AG04449 (cell line): Measurements from ENCODE around the gene LCA5L.
A peak's percentile ranks its signal among the peaks of the same experiment; 100 is the strongest.

Experiments used
- CTCF ChIA-PET: fragments of 350-600 bp; formaldehyde crosslinking; extraction: SDS; loops from one replicate; lab custom pipeline; 2021; ENCODE audit warnings: antibody characterized with exemption; lab: Yijun Ruan, JAX
- POLR2A ChIA-PET: fragments of 400-600, 350-600 bp; formaldehyde crosslinking; extraction: SDS; loops from one replicate; lab custom pipeline; 2020; ENCODE audit warnings: antibody characterized with exemption, inconsistent platforms; lab: Yijun Ruan, JAX
- DNase-seq: peaks from one replicate; pipeline ENCODE4 v3.0.0-alpha.2; 2010; ENCODE audit warnings: low read depth, low spot score
- H3K4me3 ChIP-seq: 2 replicates; pipeline ENCODE4 v1.5.1; 2011; ENCODE audit warnings: low read depth, mild to moderate bottlenecking, control low read depth, low read length
- TF ChIP-seq, protein P1 (sequence below): IDR thresholded peaks from one replicate; pipeline ENCODE4 v1.5.1; 2011; ENCODE audit warnings: mild to moderate bottlenecking, moderate library complexity, low read length, control low read depth, inconsistent platforms; ENCODE audit not compliant: insufficient read depth; ENCODE audit errors: missing control alignments

The LCA5L gene

DNA sequence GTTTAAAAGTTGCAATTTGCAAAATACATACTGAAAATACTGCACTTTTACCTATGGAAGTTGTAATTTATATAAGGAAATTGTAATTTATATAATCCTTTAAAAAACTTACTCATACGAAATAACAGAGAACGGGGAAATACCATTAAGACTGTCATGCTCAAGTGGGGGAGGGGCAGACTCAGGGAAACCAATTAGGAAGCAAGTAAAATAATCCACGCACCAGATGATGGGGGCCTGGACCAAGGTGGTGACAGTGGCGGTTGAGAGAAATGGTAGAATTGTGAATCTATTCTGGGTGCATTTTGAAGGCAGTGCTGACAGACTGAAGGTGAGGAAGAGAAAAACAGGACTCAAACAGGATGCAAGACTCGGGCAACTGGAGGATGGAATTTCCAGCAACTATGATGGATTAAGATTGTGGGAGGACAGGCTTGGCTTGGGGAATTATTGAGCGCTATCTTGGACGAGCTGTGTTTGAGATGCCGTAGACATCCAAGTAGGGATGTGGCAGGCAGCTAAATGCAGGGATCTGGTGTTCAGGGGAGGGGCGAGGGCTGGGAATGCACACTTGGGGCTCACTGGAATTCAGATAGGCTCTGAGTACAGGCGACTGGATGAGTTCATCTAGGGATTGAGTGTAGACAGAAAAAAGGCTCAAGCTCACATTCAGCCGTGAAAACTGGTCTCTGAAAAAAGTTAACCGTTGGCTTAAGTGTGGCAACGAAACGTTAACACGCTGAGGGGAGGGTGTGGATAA lies 977 bp downstream of the LCA5L start:
- no peak for DNase-seq
- ChIA-PET CTCF (interaction anchor here (1.3 to 4.3 kb wide), 4 partner anchors 13 to 268 kb away, joined by 3 to 43 read pairs (median 4); no protein-coding TSS in a partner anchor), POLR2A (no interaction called here)
- H3K4me3 ChIP-seq: peak overlapping the region; percentile 95
- TF ChIP-seq, protein P1, sequence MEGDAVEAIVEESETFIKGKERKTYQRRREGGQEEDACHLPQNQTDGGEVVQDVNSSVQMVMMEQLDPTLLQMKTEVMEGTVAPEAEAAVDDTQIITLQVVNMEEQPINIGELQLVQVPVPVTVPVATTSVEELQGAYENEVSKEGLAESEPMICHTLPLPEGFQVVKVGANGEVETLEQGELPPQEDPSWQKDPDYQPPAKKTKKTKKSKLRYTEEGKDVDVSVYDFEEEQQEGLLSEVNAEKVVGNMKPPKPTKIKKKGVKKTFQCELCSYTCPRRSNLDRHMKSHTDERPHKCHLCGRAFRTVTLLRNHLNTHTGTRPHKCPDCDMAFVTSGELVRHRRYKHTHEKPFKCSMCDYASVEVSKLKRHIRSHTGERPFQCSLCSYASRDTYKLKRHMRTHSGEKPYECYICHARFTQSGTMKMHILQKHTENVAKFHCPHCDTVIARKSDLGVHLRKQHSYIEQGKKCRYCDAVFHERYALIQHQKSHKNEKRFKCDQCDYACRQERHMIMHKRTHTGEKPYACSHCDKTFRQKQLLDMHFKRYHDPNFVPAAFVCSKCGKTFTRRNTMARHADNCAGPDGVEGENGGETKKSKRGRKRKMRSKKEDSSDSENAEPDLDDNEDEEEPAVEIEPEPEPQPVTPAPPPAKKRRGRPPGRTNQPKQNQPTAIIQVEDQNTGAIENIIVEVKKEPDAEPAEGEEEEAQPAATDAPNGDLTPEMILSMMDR: no peak

DNA sequence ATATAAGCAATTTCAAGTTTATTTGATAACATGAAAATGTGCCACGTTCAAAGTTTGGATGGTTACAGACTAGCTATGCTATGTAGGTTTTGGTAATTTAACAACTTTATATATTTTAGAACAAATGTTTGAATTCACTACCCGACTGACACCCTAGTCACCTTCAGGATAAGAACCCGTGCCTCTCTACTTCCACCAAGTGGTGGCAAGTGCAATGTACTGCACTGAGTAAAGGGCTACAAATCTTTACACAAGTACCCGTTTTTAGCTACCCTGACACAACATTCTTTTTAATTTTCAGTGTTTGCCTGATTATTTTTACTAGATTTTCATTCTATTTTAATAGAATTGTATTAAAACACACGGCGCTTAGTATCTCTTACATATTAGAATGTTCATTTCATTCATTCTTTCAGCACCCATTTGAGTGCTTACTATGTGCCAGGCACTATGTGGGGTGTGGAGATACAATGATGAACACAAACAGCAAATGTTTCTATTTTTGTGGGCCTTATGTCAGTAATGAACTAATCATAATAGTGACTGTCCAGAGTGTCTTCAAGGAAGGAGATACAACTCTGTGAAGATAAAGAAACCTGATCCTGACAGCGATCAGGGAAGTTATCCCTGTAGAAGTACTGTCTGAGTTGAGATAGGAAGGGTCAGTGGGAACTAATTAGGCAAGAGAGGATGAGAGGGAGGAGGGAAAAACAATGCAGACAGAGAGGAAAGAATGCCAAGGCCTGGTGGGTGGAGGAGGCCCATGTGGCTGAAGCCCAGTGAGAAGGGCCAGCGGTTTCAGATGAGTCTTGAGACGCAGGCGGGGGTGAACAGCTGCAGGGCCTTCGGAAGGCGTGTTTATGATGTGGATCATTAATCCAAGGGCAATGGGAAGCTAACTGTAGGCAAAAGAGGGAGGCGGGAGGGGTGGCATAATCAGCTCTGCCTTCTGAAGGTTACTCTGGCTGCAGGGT lies 3.8 kb downstream of the LCA5L start:
- H3K4me3 ChIP-seq: no peak overlapping the region
- DNase-seq: peak; percentile 14
- ChIA-PET POLR2A (no interaction called here), CTCF (interaction anchor here (0.7 to 4.3 kb wide), 16 partner anchors 11 to 265 kb away, joined by 3 to 43 read pairs (median 4); partner anchors contain the start of gene PSMG1)
- TF ChIP-seq, protein P1: peak; percentile 73

DNA sequence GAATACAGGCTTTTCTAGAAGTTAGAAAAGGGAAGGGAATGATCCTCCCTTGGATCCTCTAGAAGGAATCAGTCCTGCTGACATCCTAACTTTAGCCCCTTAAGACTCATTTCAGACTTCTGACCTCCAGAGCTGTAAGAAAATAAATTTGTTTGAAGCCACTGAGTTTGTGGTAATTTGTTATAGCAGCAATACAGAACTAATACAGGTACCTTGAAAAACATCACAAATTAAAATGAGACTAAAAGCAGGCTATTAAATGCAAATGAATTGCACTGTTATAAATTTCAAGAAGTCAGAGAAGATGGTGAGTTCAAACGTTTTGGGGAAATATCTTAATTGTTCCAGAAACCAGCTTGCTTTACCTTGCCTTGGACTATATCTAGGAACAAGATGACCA lies 6.3 kb downstream of the LCA5L start:
- ChIA-PET CTCF (interaction anchor here (3.8 kb wide), 1 partner anchor 14 kb away, joined by 28 read pairs; no protein-coding TSS in a partner anchor), POLR2A (no interaction called here)
- H3K4me3 ChIP-seq: no peak overlapping the region
- TF ChIP-seq, protein P1: no peak
- DNase-seq: no peak

DNA sequence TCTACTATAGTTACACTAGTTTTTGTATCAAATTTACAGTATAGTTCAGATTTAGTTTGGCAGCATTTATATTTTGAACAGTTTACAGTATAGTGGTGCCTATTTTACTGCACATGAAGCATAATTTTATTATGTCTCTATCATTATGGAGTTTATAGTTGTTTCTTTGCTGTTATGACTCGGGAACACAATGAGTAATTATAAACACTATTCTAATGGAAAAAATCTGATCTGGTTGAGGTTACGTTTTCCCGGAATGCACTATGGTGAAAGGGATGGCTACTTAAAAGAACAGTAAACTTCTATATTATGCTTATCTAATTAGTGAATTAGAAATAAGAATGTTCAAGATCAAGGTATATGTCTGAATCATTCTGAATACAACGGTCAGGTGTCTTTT lies 10.6 kb downstream of the LCA5L start:
- H3K4me3 ChIP-seq: no peak overlapping the region
- CTCF ChIA-PET: no interaction called here
- no peak for DNase-seq
- TF ChIP-seq, protein P1: no peak
- POLR2A ChIA-PET: no interaction called here

DNA sequence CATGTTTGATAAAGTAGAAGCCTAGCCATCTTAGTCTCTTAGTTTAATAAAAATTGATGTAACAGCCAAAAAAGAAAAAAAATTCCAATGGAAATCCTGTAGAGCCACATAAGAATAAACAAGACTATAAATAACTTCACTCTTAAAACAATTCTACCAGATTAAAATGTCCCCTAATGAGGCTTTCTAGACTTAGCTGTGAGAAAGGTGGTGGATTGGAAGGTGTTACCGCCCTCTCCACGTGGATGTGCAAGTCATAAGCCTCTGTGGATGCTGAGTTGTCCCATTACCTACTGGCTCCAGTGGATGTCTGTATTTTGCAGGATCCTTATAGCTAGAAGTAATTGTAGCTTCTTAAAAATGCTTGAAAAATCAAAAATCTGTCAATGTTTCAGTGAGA lies 14.6 kb downstream of the LCA5L start:
- no peak for DNase-seq
- ChIA-PET POLR2A (no interaction called here), CTCF (interaction anchor here (0.6 to 5.3 kb wide), 3 partner anchors 11 to 222 kb away, joined by 3 to 43 read pairs (median 3); no protein-coding TSS in a partner anchor)
- TF ChIP-seq, protein P1: no peak
- no peak overlapping the region for H3K4me3 ChIP-seq

DNA sequence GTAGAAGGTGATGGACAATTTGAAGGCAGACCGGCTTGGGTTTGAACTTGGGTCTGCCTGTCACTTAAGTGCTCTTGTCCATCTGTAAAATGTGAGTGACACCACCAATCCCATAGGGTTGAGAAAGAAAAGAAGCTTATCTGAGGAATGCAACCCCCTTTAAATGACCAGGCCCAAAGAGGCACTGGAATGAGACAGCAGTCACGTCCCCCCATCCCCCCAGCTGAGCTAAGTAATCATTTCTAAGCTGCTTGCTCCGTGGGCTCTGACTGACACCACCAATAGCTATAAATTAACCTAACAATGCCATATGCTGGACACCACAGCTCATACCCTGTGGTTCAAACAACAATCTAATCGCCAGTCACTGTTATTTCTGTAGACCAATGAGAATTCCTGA lies 15.1 kb downstream of the LCA5L start:
- DNase-seq: no peak
- H3K4me3 ChIP-seq: no peak overlapping the region
- ChIA-PET POLR2A (no interaction called here), CTCF (interaction anchor here (0.6 to 5.3 kb wide), 3 partner anchors 12 to 221 kb away, joined by 3 to 43 read pairs (median 3); no protein-coding TSS in a partner anchor)
- TF ChIP-seq, protein P1: no peak
